ENCODE results near the gene LAMC2. TPM values are rescaled to one million over a fixed set of nuclear protein-coding genes. Genes with fewer than 3 reads are reported as not detected.
"Not testable (repeated sequence)": the region's sequence is repeated elsewhere in the genome, so short reads cannot be mapped to it uniquely, and the experiment has no call there.

Gene LAMC2
- total RNA-seq, 1 donor from 2014 or later: not detected

- CTCF ChIA-PET: no interaction called here
- Mint-ChIP-seq H3K4me1 (no peaks in the 10 kb centered on the region), H3K9me3 (no peaks in the 10 kb centered on the region), H3K27me3 (peaks cover 9% of the 10 kb centered on the region), H3K4me3 (no peak overlapping the region), H3K27ac (no peak overlapping the region), H3K36me3 (ENCODE audit: low read depth) (no peaks in the 10 kb centered on the region)
- no peak for ATAC-seq (ENCODE audit: low read depth)
- TF ChIP-seq, protein P1, sequence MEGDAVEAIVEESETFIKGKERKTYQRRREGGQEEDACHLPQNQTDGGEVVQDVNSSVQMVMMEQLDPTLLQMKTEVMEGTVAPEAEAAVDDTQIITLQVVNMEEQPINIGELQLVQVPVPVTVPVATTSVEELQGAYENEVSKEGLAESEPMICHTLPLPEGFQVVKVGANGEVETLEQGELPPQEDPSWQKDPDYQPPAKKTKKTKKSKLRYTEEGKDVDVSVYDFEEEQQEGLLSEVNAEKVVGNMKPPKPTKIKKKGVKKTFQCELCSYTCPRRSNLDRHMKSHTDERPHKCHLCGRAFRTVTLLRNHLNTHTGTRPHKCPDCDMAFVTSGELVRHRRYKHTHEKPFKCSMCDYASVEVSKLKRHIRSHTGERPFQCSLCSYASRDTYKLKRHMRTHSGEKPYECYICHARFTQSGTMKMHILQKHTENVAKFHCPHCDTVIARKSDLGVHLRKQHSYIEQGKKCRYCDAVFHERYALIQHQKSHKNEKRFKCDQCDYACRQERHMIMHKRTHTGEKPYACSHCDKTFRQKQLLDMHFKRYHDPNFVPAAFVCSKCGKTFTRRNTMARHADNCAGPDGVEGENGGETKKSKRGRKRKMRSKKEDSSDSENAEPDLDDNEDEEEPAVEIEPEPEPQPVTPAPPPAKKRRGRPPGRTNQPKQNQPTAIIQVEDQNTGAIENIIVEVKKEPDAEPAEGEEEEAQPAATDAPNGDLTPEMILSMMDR (IDR thresholded peaks at IDR 0.05): no peak
- POLR2A ChIA-PET: no interaction called here
- DNase-seq: no peak
- intact Hi-C loops (cut with micrococcal nuclease): no loop called here
These were observed 86.4 kb downstream of the LAMC2 start for GRCh38 chr1:183272390-183272848.

GRCh38 chr1:183273300-183273699 lies 87.2 kb downstream of the LAMC2 start:
- Mint-ChIP-seq H3K9me3 (no peaks in the 10 kb centered on the region), H3K4me3 (no peak overlapping the region), H3K36me3 (ENCODE audit: low read depth) (no peaks in the 10 kb centered on the region), H3K27me3 (peaks cover 4% of the 10 kb centered on the region), H3K4me1 (no peaks in the 10 kb centered on the region), H3K27ac (no peak overlapping the region)
- ATAC-seq (ENCODE audit: low read depth): no peak
- ChIA-PET POLR2A (no interaction called here), CTCF (no interaction called here)
- no peak for DNase-seq
- TF ChIP-seq, protein P1 (IDR thresholded peaks at IDR 0.05): no peak
- intact Hi-C loops (cut with micrococcal nuclease): no loop called here

- POLR2A ChIA-PET; H3K4me1 Mint-ChIP-seq; intact Hi-C loops (cut with micrococcal nuclease); H3K27ac Mint-ChIP-seq; H3K27me3 Mint-ChIP-seq; CTCF ChIA-PET; H3K4me3 Mint-ChIP-seq; DNase-seq; ATAC-seq (ENCODE audit: low read depth); H3K36me3 Mint-ChIP-seq (ENCODE audit: low read depth); H3K9me3 Mint-ChIP-seq: not testable (repeated sequence)
These were observed 87.9 kb downstream of the LAMC2 start for GRCh38 chr1:183273984-183274383.

- DNase-seq: no peak
- ATAC-seq (ENCODE audit: low read depth): no peak
- TF ChIP-seq, protein P1 (IDR thresholded peaks at IDR 0.05): no peak
- H3K4me3 Mint-ChIP-seq: no peak overlapping the region
- intact Hi-C loops (cut with micrococcal nuclease): no loop called here
- peaks cover 2% of the 10 kb centered on the region for H3K27me3 Mint-ChIP-seq
- no peaks in the 10 kb centered on the region for H3K9me3 Mint-ChIP-seq
- no peaks in the 10 kb centered on the region for H3K4me1 Mint-ChIP-seq
- ChIA-PET CTCF (no interaction called here), POLR2A (interaction anchor here (0.6 kb wide), 1 partner anchor 181 kb away, joined by 8 read pairs; no protein-coding TSS in a partner anchor)
- H3K36me3 Mint-ChIP-seq (ENCODE audit: low read depth): no peaks in the 10 kb centered on the region
- H3K27ac Mint-ChIP-seq: no peak overlapping the region
These were observed 88.8 kb downstream of the LAMC2 start for GRCh38 chr1:183274836-183275235.

DNA sequence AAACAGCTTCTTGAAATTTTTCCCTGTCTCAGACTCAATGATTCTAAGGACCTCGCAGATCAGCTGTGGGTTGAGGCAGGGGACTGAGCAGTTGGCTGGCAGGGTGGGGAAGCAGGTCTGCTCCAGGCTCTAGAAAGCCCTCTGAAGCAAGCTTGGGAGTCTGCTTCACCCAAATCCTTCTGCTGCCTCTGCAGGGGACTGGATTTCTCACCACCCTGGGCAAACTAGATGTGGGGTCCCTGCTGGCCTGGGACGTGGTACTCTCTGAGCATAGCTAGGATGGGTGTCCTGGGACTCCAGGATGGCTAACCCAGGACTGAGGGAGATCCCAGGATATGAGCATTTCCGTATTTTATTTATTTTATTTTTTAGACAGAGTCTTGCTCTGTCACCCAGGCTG lies 89.3 kb downstream of the LAMC2 start:
- H3K4me1 Mint-ChIP-seq: no peaks in the 10 kb centered on the region
- H3K36me3 Mint-ChIP-seq (ENCODE audit: low read depth): no peaks in the 10 kb centered on the region
- ChIA-PET CTCF (no interaction called here), POLR2A (interaction anchor here (0.6 kb wide), 1 partner anchor 181 kb away, joined by 8 read pairs; no protein-coding TSS in a partner anchor)
- TF ChIP-seq, protein P1 (IDR thresholded peaks at IDR 0.05): no peak
- ATAC-seq (ENCODE audit: low read depth) (no peak), DNase-seq (no peak)
- no peaks in the 10 kb centered on the region for H3K9me3 Mint-ChIP-seq
- H3K27ac Mint-ChIP-seq: no peak overlapping the region
- intact Hi-C loops (cut with micrococcal nuclease): no loop called here
- H3K27me3 Mint-ChIP-seq: peaks cover 2% of the 10 kb centered on the region
- no peak overlapping the region for H3K4me3 Mint-ChIP-seq

All from activated B cell treated with CpG ODN at 0.5 μM for 24 hours (primary cell).